ENCODE measurements around the gene OIP5.

OIP5 gene

DNA sequence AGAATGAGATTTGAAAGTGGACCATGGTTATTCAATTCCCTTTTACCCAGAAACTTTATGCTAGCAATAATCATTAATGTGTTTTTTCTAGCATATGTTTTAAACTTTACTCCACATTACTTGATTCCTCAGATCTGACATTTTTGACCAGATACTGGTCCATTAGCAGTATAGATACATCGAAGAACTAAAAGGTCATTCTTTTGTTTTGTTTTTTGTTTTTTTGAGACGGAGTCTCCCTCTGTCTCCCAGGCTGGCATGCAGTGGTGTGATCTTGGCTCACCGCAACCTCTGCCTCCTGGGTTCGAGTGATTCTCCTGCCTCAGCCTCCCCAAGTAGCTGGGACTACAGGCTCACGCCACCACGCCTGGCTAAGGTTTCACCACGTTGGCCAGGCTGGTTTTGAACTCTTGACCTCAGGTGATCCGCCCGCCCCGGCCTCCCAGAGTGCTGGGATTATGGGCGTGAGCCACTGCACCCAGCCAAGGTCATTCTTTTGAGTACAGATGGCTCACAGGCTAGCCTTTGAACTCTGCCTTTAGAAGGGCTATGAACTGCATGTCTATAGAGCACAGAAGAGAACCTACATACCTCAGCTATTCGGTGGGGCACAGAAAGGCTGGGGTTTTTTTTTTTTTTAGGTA is 72.7 kb downstream of the OIP5 start:
- DNase-seq (ENCODE audit: low spot score), result no peak
